ENCODE measurements around the gene TPRKB. TPM values are rescaled to one million over a fixed set of nuclear protein-coding genes. Genes with fewer than 3 reads are reported as not detected.

TPRKB gene
- total and polyA plus RNA-seq, 9 of the 15 experiments (the other 6 are each of a cell fraction or from before 2014, with no cell fraction given) = 55.6 to 250 (median 112) TPM

GRCh38 chr2:73749314-73749713 lies 12.2 kb upstream of the TPRKB start (continued):
- TF ChIP-seq RHOXF2B (CRISPR knock-in tag; conservative IDR thresholded peaks at IDR 0.05) (no peak), POLR2A (conservative IDR thresholded peaks at IDR 0.05) (no peak), NCOR1 (IDR thresholded peaks at IDR 0.05) (no peak), PTRF (tag; IDR thresholded peaks at IDR 0.05) (no peak), PYGO2 (tag; IDR thresholded peaks at IDR 0.05) (no peak), UBTF (IDR thresholded peaks at IDR 0.05; ENCODE audit: borderline replicate concordance in 1 of 2, low read depth in 2 of 2, low read length in 2 of 2) (no peak), ZNF551 (CRISPR knock-in tag; IDR thresholded peaks at IDR 0.05) (no peak)
- TF ChIP-seq, protein P1, sequence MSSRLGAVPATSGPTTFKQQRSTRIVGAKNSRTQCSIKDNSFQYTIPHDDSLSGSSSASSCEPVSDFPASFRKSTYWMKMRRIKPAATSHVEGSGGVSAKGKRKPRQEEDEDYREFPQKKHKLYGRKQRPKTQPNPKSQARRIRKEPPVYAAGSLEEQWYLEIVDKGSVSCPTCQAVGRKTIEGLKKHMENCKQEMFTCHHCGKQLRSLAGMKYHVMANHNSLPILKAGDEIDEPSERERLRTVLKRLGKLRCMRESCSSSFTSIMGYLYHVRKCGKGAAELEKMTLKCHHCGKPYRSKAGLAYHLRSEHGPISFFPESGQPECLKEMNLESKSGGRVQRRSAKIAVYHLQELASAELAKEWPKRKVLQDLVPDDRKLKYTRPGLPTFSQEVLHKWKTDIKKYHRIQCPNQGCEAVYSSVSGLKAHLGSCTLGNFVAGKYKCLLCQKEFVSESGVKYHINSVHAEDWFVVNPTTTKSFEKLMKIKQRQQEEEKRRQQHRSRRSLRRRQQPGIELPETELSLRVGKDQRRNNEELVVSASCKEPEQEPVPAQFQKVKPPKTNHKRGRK (tag; IDR thresholded peaks at IDR 0.05) = no peak
- TF ChIP-seq, protein P2, sequence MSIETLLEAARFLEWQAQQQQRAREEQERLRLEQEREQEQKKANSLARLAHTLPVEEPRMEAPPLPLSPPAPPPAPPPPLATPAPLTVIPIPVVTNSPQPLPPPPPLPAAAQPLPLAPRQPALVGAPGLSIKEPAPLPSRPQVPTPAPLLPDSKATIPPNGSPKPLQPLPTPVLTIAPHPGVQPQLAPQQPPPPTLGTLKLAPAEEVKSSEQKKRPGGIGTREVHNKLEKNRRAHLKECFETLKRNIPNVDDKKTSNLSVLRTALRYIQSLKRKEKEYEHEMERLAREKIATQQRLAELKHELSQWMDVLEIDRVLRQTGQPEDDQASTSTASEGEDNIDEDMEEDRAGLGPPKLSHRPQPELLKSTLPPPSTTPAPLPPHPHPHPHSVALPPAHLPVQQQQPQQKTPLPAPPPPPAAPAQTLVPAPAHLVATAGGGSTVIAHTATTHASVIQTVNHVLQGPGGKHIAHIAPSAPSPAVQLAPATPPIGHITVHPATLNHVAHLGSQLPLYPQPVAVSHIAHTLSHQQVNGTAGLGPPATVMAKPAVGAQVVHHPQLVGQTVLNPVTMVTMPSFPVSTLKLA (conservative IDR thresholded peaks at IDR 0.05) = no peak

Data from K562 (cell line).